GM23338 (cell line): Measurements from ENCODE around the gene C1orf198. TPM values are rescaled to one million over a fixed set of nuclear protein-coding genes. Genes with fewer than 3 reads are reported as not detected.

Experiments used
- ATAC-seq: fragments of 200-7000 bp; cut with Tn5 transposase; 3 replicates; pipeline ENCODE4 v1.9.1; 2020
- DNase-seq: peaks from one replicate; pipeline ENCODE4 v3.0.0-alpha.2; 2015; ENCODE audit warnings: low spot score
- H2AFZ ChIP-seq: fragments of 200-600 bp; sonication (generic); 2 replicates; pipeline ENCODE4 v1.8.0; 2016; ENCODE audit warnings: antibody characterized with exemption, mild to moderate bottlenecking, moderate library complexity
- H3F3A ChIP-seq: fragments of 200-600 bp; sonication (generic); replicated peaks from 2 replicates; pipeline ENCODE4 v1.8.0; 2017; ENCODE audit warnings: antibody characterized with exemption, mixed run types, low read depth
- H3K27ac ChIP-seq: fragments of 200-600 bp; sonication (generic); 2 replicates; pipeline ENCODE4 v1.6.1; 2016; ENCODE audit warnings: low read depth
- H3K27me3 ChIP-seq: fragments of 200-600 bp; sonication (generic); 2 replicates; pipeline ENCODE4 v1.8.0; 2016; ENCODE audit warnings: mild to moderate bottlenecking, mixed run types, moderate library complexity; ENCODE audit not compliant: insufficient read depth
- H3K36me3 ChIP-seq: fragments of 200-600 bp; sonication (generic); 2 replicates; pipeline ENCODE4 v1.8.0; 2016; ENCODE audit warnings: mild to moderate bottlenecking; ENCODE audit not compliant: insufficient read depth
- H3K4me1 ChIP-seq: fragments of 200-600 bp; sonication (generic); 2 replicates; pipeline ENCODE4 v1.8.0; 2016; ENCODE audit warnings: mild to moderate bottlenecking, moderate library complexity; ENCODE audit not compliant: insufficient read depth
- H3K4me2 ChIP-seq: fragments of 200-600 bp; sonication (generic); 2 replicates; pipeline ENCODE4 v1.7.1; 2017; ENCODE audit warnings: mixed run types
- H3K4me3 ChIP-seq: fragments of 200-600 bp; sonication (generic); 2 replicates; pipeline ENCODE4 v1.6.1; 2016; ENCODE audit warnings: mixed run types
- H3K79me2 ChIP-seq: fragments of 200-600 bp; sonication (generic); replicated peaks from 2 replicates; pipeline ENCODE4 v1.8.0; 2017; ENCODE audit warnings: mild to moderate bottlenecking; ENCODE audit not compliant: insufficient read depth
- H3K9me2 ChIP-seq: fragments of 200-600 bp; sonication (generic); 2 replicates; pipeline ENCODE4 v1.8.0; 2017; ENCODE audit not compliant: insufficient read depth
- H4K20me1 ChIP-seq: fragments of 200-600 bp; sonication (generic); replicated peaks from 2 replicates; pipeline ENCODE4 v1.8.0; 2017; ENCODE audit warnings: mild to moderate bottlenecking; ENCODE audit not compliant: insufficient read depth
- H3K27ac Mint-ChIP-seq: 2 replicates; pipeline ENCODE4 v1.8.0; 2020; ENCODE audit warnings: inconsistent platforms, mild to moderate bottlenecking, moderate library complexity, mixed read lengths
- H3K27me3 Mint-ChIP-seq: 3 replicates; pipeline ENCODE4 v1.8.0; 2022; ENCODE audit warnings: low read depth, mild to moderate bottlenecking, moderate library complexity, mixed read lengths, inconsistent platforms; ENCODE audit not compliant: insufficient read depth, poor library complexity
- H3K36me3 Mint-ChIP-seq: 3 replicates; pipeline ENCODE4 v1.8.0; 2021; ENCODE audit warnings: low read depth, mild to moderate bottlenecking, inconsistent platforms, moderate library complexity, mixed read lengths
- H3K4me1 Mint-ChIP-seq: 3 replicates; pipeline ENCODE4 v1.8.0; 2020; ENCODE audit warnings: mild to moderate bottlenecking, inconsistent platforms, mixed read lengths
- H3K4me3 Mint-ChIP-seq: 3 replicates; pipeline ENCODE4 v1.8.0; 2021; ENCODE audit warnings: moderate library complexity, mild to moderate bottlenecking, inconsistent platforms, mixed read lengths
- H3K9me3 Mint-ChIP-seq: 3 replicates; pipeline ENCODE4 v1.8.0; 2020; ENCODE audit warnings: moderate library complexity, mild to moderate bottlenecking, inconsistent platforms, mixed read lengths
- CREB1 ChIP-seq: fragments of 250-450 bp; sonication (Bioruptor Pico); IDR thresholded peaks from 2 replicates; pipeline ENCODE4 v1.5.0; 2020; ENCODE audit warnings: low read depth, mild to moderate bottlenecking, moderate library complexity
- CTCF ChIP-seq, 2 experiments: fragments of 200-600 bp in 1 of 2; sonication (generic) in 1 of 2; conservative IDR thresholded peaks; 2 replicates each; pipeline versions ENCODE4 v1.5.1 to v1.6.1; 2016 to 2017; ENCODE audit warnings: antibody characterized with exemption in 2 of 2, low read depth in 2 of 2, mild to moderate bottlenecking in 2 of 2, moderate library complexity in 1 of 2
- ETS1 ChIP-seq: IDR thresholded peaks from 2 replicates; pipeline ENCODE4 v1.6.1; 2016; ENCODE audit warnings: antibody characterized with exemption
- EZH2 ChIP-seq: fragments of 200-600 bp; sonication (generic); IDR thresholded peaks from one replicate; pipeline ENCODE4 v1.8.0; 2017; ENCODE audit warnings: antibody characterized with exemption, mild to moderate bottlenecking, low read depth; ENCODE audit not compliant: unreplicated experiment
- EZH2phosphoT487 ChIP-seq: fragments of 200-600 bp; sonication (generic); IDR thresholded peaks from one replicate; pipeline ENCODE4 v1.8.1; 2018; ENCODE audit warnings: antibody characterized with exemption; ENCODE audit not compliant: unreplicated experiment
- JUNB ChIP-seq: IDR thresholded peaks from one replicate; pipeline ENCODE4 v1.6.1; 2016; ENCODE audit warnings: antibody characterized with exemption; ENCODE audit not compliant: unreplicated experiment
- NANOG ChIP-seq: IDR thresholded peaks from 2 replicates; pipeline ENCODE4 v1.6.1; 2016; ENCODE audit warnings: antibody characterized with exemption, borderline replicate concordance
- POLR2AphosphoS5 ChIP-seq: IDR thresholded peaks from 2 replicates; pipeline ENCODE4 v1.6.1; 2016; ENCODE audit warnings: antibody characterized with exemption, low read depth
- REST ChIP-seq: IDR thresholded peaks from one replicate; pipeline ENCODE4 v1.6.1; 2018; ENCODE audit warnings: antibody characterized with exemption; ENCODE audit not compliant: unreplicated experiment
- STAT1 ChIP-seq: IDR thresholded peaks from one replicate; pipeline ENCODE4 v1.6.1; 2016; ENCODE audit warnings: antibody characterized with exemption; ENCODE audit not compliant: unreplicated experiment
- ZNF114 ChIP-seq: fragments of 250-450 bp; sonication (Bioruptor Pico); IDR thresholded peaks from 2 replicates; pipeline ENCODE4 v1.5.0; 2020; ENCODE audit warnings: mild to moderate bottlenecking, moderate library complexity
- ZNF331 ChIP-seq: fragments of 250-450 bp; sonication (Bioruptor Pico); IDR thresholded peaks from 2 replicates; pipeline ENCODE4 v1.5.0; 2020; ENCODE audit warnings: low read depth, mild to moderate bottlenecking, moderate library complexity
- ZNF462 ChIP-seq: fragments of 250-450 bp; sonication (Bioruptor Pico); IDR thresholded peaks from 2 replicates; pipeline ENCODE4 v1.5.0; 2020; ENCODE audit warnings: mild to moderate bottlenecking, moderate library complexity
- polyA plus RNA-seq: library from polyadenylated mRNA; unstranded; fragments of >200 nt; fragmentation: Nextera tagmentation; extraction: Ambion mirVana; gene quantifications from 2 replicates; pipeline ENCODE4 v1.2.1, GENCODE V29; 2016
- total RNA-seq: library from RNA; depleted of rRNA; stranded (reverse); fragments of >200 nt; shearing (Covaris generic); gene quantifications from 2 replicates; pipeline ENCODE4 v1.2.3, GENCODE V29; 2014

The C1orf198 gene
- total and polyA plus RNA-seq, 2 experiments from 2014 or later, result 14.9 to 46.6 TPM

- no peak for TF ChIP-seq EZH2
- no peak for TF ChIP-seq JUNB
- TF ChIP-seq EZH2phosphoT487, result no peak
- TF ChIP-seq CREB1, result no peak
- TF ChIP-seq ZNF331 (CRISPR knock-in tag), result no peak
- TF ChIP-seq ZNF462 (CRISPR knock-in tag), result no peak
- no peak for TF ChIP-seq POLR2AphosphoS5
- no peak for TF ChIP-seq ZNF114 (CRISPR knock-in tag)
- TF ChIP-seq CTCF (conservative IDR thresholded peaks at IDR 0.05; ENCODE audit: low read depth in 2 of 2), result no peak
- no peak for TF ChIP-seq STAT1
- TF ChIP-seq NANOG, result no peak
- TF ChIP-seq ETS1, result no peak
- no peak for TF ChIP-seq REST
- DNase-seq (no peak), ATAC-seq (no peak)
- Histone ChIP-seq H2AFZ (no peak overlapping the region), H3K4me1 (peaks cover 43% of the 10 kb centered on the region), H3K79me2 (peaks cover 58% of the 10 kb centered on the region), H3K4me3 (peak overlapping the region; percentile 88; the same call in 1 of the 2 replicates), H3K4me2 (peak overlapping the region; percentile 98), H4K20me1 (peaks cover 9% of the 10 kb centered on the region; the same call in 1 of the 2 replicates), H3K27ac (no peak overlapping the region), H3K9me2 (no peaks in the 10 kb centered on the region), H3F3A (no peaks in the 10 kb centered on the region), H3K36me3 (no peaks in the 10 kb centered on the region), H3K27me3 (peaks cover 10% of the 10 kb centered on the region)
- peaks cover 60% of the 10 kb centered on the region for H3K4me1 Mint-ChIP-seq
- no peaks in the 10 kb centered on the region for H3K9me3 Mint-ChIP-seq
- peaks cover 6% of the 10 kb centered on the region; the same call in 1 of the 3 replicates for H3K36me3 Mint-ChIP-seq
- H3K27ac Mint-ChIP-seq, result no peak overlapping the region
- H3K27me3 Mint-ChIP-seq, result peaks cover 8% of the 10 kb centered on the region
- peak overlapping the region; percentile 91 for H3K4me3 Mint-ChIP-seq
These were observed 1.9 kb downstream of the C1orf198 start for GRCh38 chr1:230866171-230867070.
